Gastroesophageal sphincter (tissue), 2 donors: ENCODE data around the gene HECTD4.

Experiments
- POLR2A ChIP-seq, 2 donors: fragments of 450-650 bp; IDR thresholded peaks; one replicate each; pipeline ENCODE4 v1.6.1; 2017; ENCODE audit warnings: antibody characterized with exemption in 2 of 2, mild to moderate bottlenecking in 2 of 2, moderate library complexity in 1 of 2
- POLR2AphosphoS5 ChIP-seq: sonication (generic); formaldehyde crosslinking; IDR thresholded peaks from one replicate; pipeline ENCODE4 v1.6.1; 2017; ENCODE audit warnings: antibody characterized with exemption

DNA sequence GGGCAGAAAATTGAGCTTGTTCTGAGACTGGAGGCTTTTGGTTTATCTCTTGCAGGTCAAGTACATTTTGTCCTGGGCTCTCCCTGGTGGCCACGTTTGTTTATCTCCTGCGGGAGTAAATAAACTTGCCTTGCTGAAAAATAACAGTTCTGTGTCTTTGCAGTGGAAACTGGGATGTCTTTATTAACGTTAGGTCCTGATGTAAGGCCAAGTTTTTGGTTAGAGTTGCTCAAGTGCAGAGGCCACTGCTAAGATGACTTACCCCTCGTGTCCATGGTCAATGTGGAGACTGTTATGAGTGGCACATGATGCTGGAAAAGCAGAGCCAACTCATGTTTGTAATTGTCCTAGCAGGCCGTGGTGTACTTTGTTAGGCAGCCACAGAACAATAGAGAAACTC lies 40.3 kb upstream of the HECTD4 start:
- TF ChIP-seq POLR2AphosphoS5: no peak
- TF ChIP-seq POLR2A (IDR thresholded peaks at IDR 0.05): no peak
